ENCODE results near the gene ANO3. TPM values are rescaled to one million over a fixed set of nuclear protein-coding genes. Genes with fewer than 3 reads are reported as not detected.

ANO3 gene
- total and polyA plus RNA-seq, 2 donors (not counting 3 experiments of a cell fraction or from before 2014, with no cell fraction given): not detected

DNA sequence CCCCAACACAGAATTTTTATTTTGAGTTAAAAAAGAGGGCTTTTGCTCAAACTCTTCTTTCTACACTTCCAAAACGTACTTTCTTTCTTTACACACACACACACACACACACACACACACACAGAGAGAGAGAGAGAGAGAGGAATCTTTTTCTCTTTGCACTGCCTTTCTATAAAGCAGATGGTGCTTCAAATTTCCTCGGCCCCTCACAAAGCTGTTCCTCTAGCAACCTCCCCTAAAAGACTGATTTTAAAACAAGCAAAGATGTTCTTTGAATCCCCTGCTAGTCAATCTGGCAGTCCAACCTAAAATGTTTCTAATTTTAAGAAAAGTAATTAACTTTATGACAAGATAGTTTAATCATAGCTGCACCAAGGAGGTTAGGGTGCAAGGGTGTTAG lies 2.7 kb upstream of the ANO3 start:
- H2AFZ ChIP-seq (ENCODE audit: low read depth, low read length): no peak overlapping the region
- DNase-seq (ENCODE audit: low read depth, low spot score) (no peak), FAIRE-seq (no peak)
- H4K20me1 ChIP-seq (replicated peaks; ENCODE audit: control insufficient read depth, extremely low read depth, insufficient read depth, low read length): no peaks in the 10 kb centered on the region
- ChIA-PET POLR2A (no interaction called here), CTCF (interaction anchor here (1.9 kb wide), 2 partner anchors 20 to 44 kb away, joined by 4 to 5 read pairs; no protein-coding TSS in a partner anchor)
- no peaks in the 10 kb centered on the region for H3K79me2 ChIP-seq (ENCODE audit: control insufficient read depth, insufficient read depth, low read length)
- no peak overlapping the region for H3K4me3 ChIP-seq (replicated peaks in 1 of 3; ENCODE audit: insufficient read depth in 1 of 3, low read depth in 1 of 3, low read length in 3 of 3)
- no peaks in the 10 kb centered on the region for H3K4me1 ChIP-seq (ENCODE audit: control insufficient read depth, extremely low read depth, insufficient read depth, low read length)
- TF ChIP-seq, protein P1, sequence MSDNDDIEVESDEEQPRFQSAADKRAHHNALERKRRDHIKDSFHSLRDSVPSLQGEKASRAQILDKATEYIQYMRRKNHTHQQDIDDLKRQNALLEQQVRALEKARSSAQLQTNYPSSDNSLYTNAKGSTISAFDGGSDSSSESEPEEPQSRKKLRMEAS (IDR thresholded peaks at IDR 0.05; ENCODE audit: insufficient read depth, insufficient read length): no peak
- TF ChIP-seq POLR2A (IDR thresholded peaks at IDR 0.05; ENCODE audit: low read depth, low read length) (no peak), GATA2 (IDR thresholded peaks at IDR 0.05; ENCODE audit: insufficient read depth, insufficient read length, low read depth, low read length) (no peak), FOS (IDR thresholded peaks at IDR 0.05; ENCODE audit: borderline replicate concordance, insufficient read depth, low read length) (no peak), JUN (IDR thresholded peaks at IDR 0.05; ENCODE audit: borderline replicate concordance, insufficient read depth, insufficient read length, low read depth) (no peak), MYC (IDR thresholded peaks at IDR 0.05; ENCODE audit: low read depth, low read length) (no peak), POLR2AphosphoS5 (IDR thresholded peaks at IDR 0.05; ENCODE audit: insufficient read depth, low read depth, low read length) (no peak), EZH2 (IDR thresholded peaks at IDR 0.05; ENCODE audit: borderline replicate concordance, low read depth, low read length, severe bottlenecking) (no peak)
- TF ChIP-seq, protein P2, sequence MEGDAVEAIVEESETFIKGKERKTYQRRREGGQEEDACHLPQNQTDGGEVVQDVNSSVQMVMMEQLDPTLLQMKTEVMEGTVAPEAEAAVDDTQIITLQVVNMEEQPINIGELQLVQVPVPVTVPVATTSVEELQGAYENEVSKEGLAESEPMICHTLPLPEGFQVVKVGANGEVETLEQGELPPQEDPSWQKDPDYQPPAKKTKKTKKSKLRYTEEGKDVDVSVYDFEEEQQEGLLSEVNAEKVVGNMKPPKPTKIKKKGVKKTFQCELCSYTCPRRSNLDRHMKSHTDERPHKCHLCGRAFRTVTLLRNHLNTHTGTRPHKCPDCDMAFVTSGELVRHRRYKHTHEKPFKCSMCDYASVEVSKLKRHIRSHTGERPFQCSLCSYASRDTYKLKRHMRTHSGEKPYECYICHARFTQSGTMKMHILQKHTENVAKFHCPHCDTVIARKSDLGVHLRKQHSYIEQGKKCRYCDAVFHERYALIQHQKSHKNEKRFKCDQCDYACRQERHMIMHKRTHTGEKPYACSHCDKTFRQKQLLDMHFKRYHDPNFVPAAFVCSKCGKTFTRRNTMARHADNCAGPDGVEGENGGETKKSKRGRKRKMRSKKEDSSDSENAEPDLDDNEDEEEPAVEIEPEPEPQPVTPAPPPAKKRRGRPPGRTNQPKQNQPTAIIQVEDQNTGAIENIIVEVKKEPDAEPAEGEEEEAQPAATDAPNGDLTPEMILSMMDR (IDR thresholded peaks at IDR 0.05; ENCODE audit: extremely low read depth in 1 of 2, insufficient read depth in 1 of 2, low read depth in 1 of 2, low read length in 2 of 2): no peak
- H3K9me3 ChIP-seq (replicated peaks; ENCODE audit: control insufficient read depth, insufficient read depth, low read length): no peaks in the 10 kb centered on the region
- no peaks in the 10 kb centered on the region for H3K36me3 ChIP-seq (ENCODE audit: control insufficient read depth in 2 of 2, extremely low read depth in 1 of 2, insufficient read depth in 2 of 2, low read length in 2 of 2)
- no peaks in the 10 kb centered on the region for H3K9me1 ChIP-seq (replicated peaks; ENCODE audit: control insufficient read depth, extremely low read depth, insufficient read depth, low read length)
- H3K27ac ChIP-seq (ENCODE audit: insufficient read depth, low read depth, low read length): no peak overlapping the region
- BruUV-seq (replicated peaks): no TSS peak
- H3K9ac ChIP-seq (replicated peaks; ENCODE audit: extremely low read depth, insufficient read depth, low read length): no peak overlapping the region
- dilution Hi-C loops (cut with MboI; ENCODE audit: extremely low pct_ligation_motif_present, low sequenced_read_pairs): no loop called here
- no peak overlapping the region for H3K4me2 ChIP-seq (ENCODE audit: insufficient read depth, low read length)
- H3K27me3 ChIP-seq (ENCODE audit: control insufficient read depth in 2 of 2, insufficient read depth in 2 of 2, low read length in 2 of 2): peaks cover 6 to 16% of the 10 kb centered on the region in 2 experiments
- intact Hi-C loops (cut with micrococcal nuclease): no loop called here

Measured in endothelial cell of umbilical vein (primary cell).